GM12878 (cell line): ENCODE results near the gene SIL1. TPM values are rescaled to one million over a fixed set of nuclear protein-coding genes. Genes with fewer than 3 reads are reported as not detected.

Experiments
- ATAC-seq: fragments of 200-7000 bp; cut with Tn5 transposase; 3 replicates; pipeline ENCODE4 v1.9.1; 2020; ENCODE audit warnings: mild to moderate bottlenecking, moderate library complexity
- BruUV-seq: library from RNA; stranded (reverse); fragments of 400-500 nt; replicated peaks from 2 replicates; lab custom pipeline; 2021; lab: Mats Ljungman, UMichigan
- CTCF ChIA-PET: fragments of 300-600 bp; sonication (Branson Sonifier 250); formaldehyde crosslinking; extraction: SDS; loops from one replicate; lab custom pipeline; 2021; ENCODE audit warnings: inconsistent platforms; lab: Yijun Ruan, JAX
- POLR2A ChIA-PET: fragments of 350-600 bp; formaldehyde crosslinking; extraction: SDS; loops from one replicate; lab custom pipeline; 2021; ENCODE audit warnings: inconsistent platforms; lab: Charles Lee
- RAD21 ChIA-PET: fragments of 300-600 bp; sonication (Branson Sonifier 250); formaldehyde crosslinking; loops from one replicate; lab custom pipeline; 2023; ENCODE audit warnings: antibody characterized with exemption; ENCODE audit not compliant: unreplicated experiment; lab: Charles Lee
- SMC1A ChIA-PET: fragments of 300-600 bp; sonication (Branson Sonifier 250); formaldehyde crosslinking; loops from one replicate; lab custom pipeline; 2023; ENCODE audit not compliant: unreplicated experiment, uncharacterized antibody; lab: Charles Lee
- DNase-seq: peaks from one replicate; pipeline ENCODE4 v3.0.0-alpha.2; 2011; ENCODE audit warnings: low read depth, low spot score
- FAIRE-seq: peaks from 3 replicates; lab custom pipeline; 2011; peaks lifted over from hg19 to GRCh38; lab: Jason Lieb, UNC
- H2AFZ ChIP-seq: 2 replicates; pipeline ENCODE4 v1.6.0; 2011; ENCODE audit warnings: low read depth, low read length, control low read depth; ENCODE audit not compliant: control insufficient read depth
- H3K27ac ChIP-seq: 2 replicates; pipeline ENCODE4 v1.5.1; 2011; ENCODE audit warnings: control low read depth; ENCODE audit not compliant: control insufficient read depth, insufficient read depth
- H3K27me3 ChIP-seq, 2 experiments: replicated peaks in 1 of 2; 2 replicates each; pipeline versions ENCODE4 v1.6.0 to v1.6.1; 2011; ENCODE audit warnings: low read length in 1 of 2; ENCODE audit not compliant: control insufficient read depth in 2 of 2, insufficient read depth in 2 of 2
- H3K36me3 ChIP-seq, 2 experiments: 2 replicates each; pipeline ENCODE4 v1.5.1; 2011; ENCODE audit warnings: low read length in 1 of 2; ENCODE audit not compliant: control insufficient read depth in 2 of 2, insufficient read depth in 2 of 2
- H3K4me1 ChIP-seq: 2 replicates; pipeline ENCODE4 v1.6.1; 2011; ENCODE audit warnings: mild to moderate bottlenecking, low read length, moderate library complexity, mixed read lengths; ENCODE audit not compliant: control insufficient read depth, insufficient read depth
- H3K4me2 ChIP-seq: 2 replicates; pipeline ENCODE4 v1.6.0; 2011; ENCODE audit warnings: control low read depth; ENCODE audit not compliant: control insufficient read depth, insufficient read depth
- H3K4me3 ChIP-seq: fragments of 200-600 bp; sonication (generic); 2 replicates; pipeline ENCODE4 v1.5.1; 2016
- H3K79me2 ChIP-seq: 2 replicates; pipeline ENCODE4 v1.6.0; 2011; ENCODE audit warnings: low read length; ENCODE audit not compliant: control insufficient read depth, insufficient read depth
- H3K9ac ChIP-seq: 2 replicates; pipeline ENCODE4 v1.8.0; 2011; ENCODE audit warnings: low read length, control low read depth, mixed read lengths; ENCODE audit not compliant: control insufficient read depth, insufficient read depth
- H3K9me3 ChIP-seq: replicated peaks from 3 replicates; pipeline ENCODE4 v1.5.1; 2011; ENCODE audit warnings: mild to moderate bottlenecking, low read length; ENCODE audit not compliant: control insufficient read depth, insufficient read depth
- H4K20me1 ChIP-seq: 2 replicates; pipeline ENCODE4 v1.6.0; 2011; ENCODE audit not compliant: control insufficient read depth, insufficient read depth
- ASH2L ChIP-seq: fragments of 300-600, 200-600 bp; sonication (generic); IDR thresholded peaks from 2 replicates; pipeline ENCODE4 v1.6.1; 2017; ENCODE audit warnings: low read depth, mild to moderate bottlenecking, borderline replicate concordance
- BACH1 ChIP-seq: fragments of 450-650 bp; IDR thresholded peaks from 2 replicates; pipeline ENCODE4 v1.6.1; 2017; ENCODE audit warnings: mild to moderate bottlenecking, borderline replicate concordance
- BHLHE40 ChIP-seq, 2 experiments: fragments of 450-650 bp in 1 of 2; IDR thresholded peaks; 2 replicates each; pipeline ENCODE4 v1.6.1; 2011 to 2017; ENCODE audit warnings: low read depth in 2 of 2, borderline replicate concordance in 1 of 2, improper control_type of control experiment in 1 of 2, low read length in 1 of 2, mild to moderate bottlenecking in 1 of 2
- BRCA1 ChIP-seq: IDR thresholded peaks from 2 replicates; pipeline ENCODE4 v1.6.1; 2011; ENCODE audit warnings: low read depth, low read length, improper control_type of control experiment
- CBFB ChIP-seq: IDR thresholded peaks from 2 replicates; pipeline ENCODE4 v1.6.1; 2016; ENCODE audit warnings: antibody characterized with exemption, low read depth
- E2F8 ChIP-seq: fragments of 450-650 bp; IDR thresholded peaks from 2 replicates; pipeline ENCODE4 v1.6.1; 2018; ENCODE audit warnings: mild to moderate bottlenecking, low read depth, moderate library complexity; ENCODE audit not compliant: partially characterized antibody
- EZH2 ChIP-seq: IDR thresholded peaks from 2 replicates; pipeline ENCODE4 v1.6.1; 2012; ENCODE audit warnings: low read depth, mild to moderate bottlenecking, control low read depth, inconsistent platforms, low read length, borderline replicate concordance; ENCODE audit not compliant: control insufficient read depth
- PAX5 ChIP-seq: IDR thresholded peaks from 2 replicates; pipeline ENCODE4 v1.6.1; 2011; ENCODE audit warnings: low read depth, low read length, borderline replicate concordance
- PKNOX1 ChIP-seq: fragments of 450-650 bp; IDR thresholded peaks from 2 replicates; pipeline ENCODE4 v1.6.1; 2016; ENCODE audit warnings: mild to moderate bottlenecking
- PML ChIP-seq: IDR thresholded peaks from 2 replicates; pipeline ENCODE4 v1.6.1; 2012; ENCODE audit warnings: low read length, inconsistent platforms
- WRNIP1 ChIP-seq: IDR thresholded peaks from 2 replicates; pipeline ENCODE4 v1.6.1; 2011; ENCODE audit warnings: low read depth, low read length, improper control_type of control experiment, borderline replicate concordance
- WGBS: methylation state at CpG from one replicate; pipeline ENCODE4 v1.1.6; 2016; ENCODE audit warnings: low lambda C conversion rate; ENCODE audit not compliant: insufficient replicate concordance, insufficient coverage; ENCODE audit errors: missing lambda C conversion rate; 5-methylcytosine and 5-hydroxymethylcytosine counted together
- in situ Hi-C: fragments of 300-500 bp; cut with MboI; formaldehyde crosslinking; loops from 9 replicates; pipeline ENCODE4 v1.14.3; 2018; ENCODE audit warnings: mixed read lengths
- intact Hi-C: fragments of 100-400 bp; cut with micrococcal nuclease; formaldehyde crosslinking; loops from one replicate; pipeline ENCODE4 v1.14.2; 2022; ENCODE audit not compliant: unreplicated experiment
- polyA plus RNA-seq, 11 experiments: library from polyadenylated mRNA; depleted of rRNA in 4 of 11; unstranded in 6 of 11; stranded (reverse) in 5 of 11; fragments of >200 nt; fragmentation: Nextera tagmentation in 4 of 11; fragmentation: Illumina TruSeq in 1 of 11; extraction: Ambion mirVana in 4 of 11; extraction: Trizol in 1 of 11; gene quantifications; 1 replicate in 1 of 11; 2 replicates in 10 of 11; pipeline versions ENCODE4 v1.2.1 to v1.2.3, GENCODE V29; 2011 to 2016; ENCODE audit warnings: inconsistent platforms in 2 of 11, missing spikeins in 2 of 11, low read depth in 1 of 11
- total RNA-seq, 4 experiments: library from RNA; depleted of rRNA in 3 of 4; stranded (reverse); fragments of >200 nt in 3 of 4; fragmentation: Illumina TruSeq in 1 of 4; extraction: Trizol in 1 of 4; gene quantifications; 2 replicates each; pipeline versions ENCODE4 v1.2.1 to v1.2.3, GENCODE V29; 2013 to 2021

Gene SIL1
- total and polyA plus RNA-seq, 10 of the 15 experiments (the other 5 are each of a cell fraction or from before 2014, with no cell fraction given) = 4.1 to 49.8 (median 29.4) TPM

- TF ChIP-seq E2F8 = no peak
These were observed 30.1 kb upstream of the SIL1 start (continued) for GRCh38 chr5:139228201-139228803.

GRCh38 chr5:139226131-139226530 lies 28.0 kb upstream of the SIL1 start:
- no peak overlapping the region for H3K4me2 ChIP-seq
- H3K4me1 ChIP-seq = no peaks in the 10 kb centered on the region
- SMC1A ChIA-PET = interaction anchor here (0.9 kb wide), 1 partner anchor 12 kb away, joined by 5 read pairs; no protein-coding TSS in a partner anchor
- FAIRE-seq (no peak), DNase-seq (no peak), ATAC-seq (no peak)
- POLR2A ChIA-PET = no interaction called here
- RAD21 ChIA-PET = interaction anchor here (0.9 kb wide), 1 partner anchor 91 kb away, joined by 3 read pairs; no protein-coding TSS in a partner anchor
- BruUV-seq = no TSS peak
- H3K9me3 ChIP-seq = no peaks in the 10 kb centered on the region
- H2AFZ ChIP-seq = no peak overlapping the region
- no peaks in the 10 kb centered on the region for H3K27me3 ChIP-seq
- no peak for TF ChIP-seq CBFB
- no peak for TF ChIP-seq BACH1
- no peak for TF ChIP-seq PKNOX1
- TF ChIP-seq ASH2L = no peak
- no peak for TF ChIP-seq PML
- TF ChIP-seq EZH2 = no peak
- TF ChIP-seq BHLHE40 (IDR thresholded peaks at IDR 0.05; ENCODE audit: borderline replicate concordance in 1 of 2, low read depth in 2 of 2, low read length in 1 of 2) = no peak
- no peak for TF ChIP-seq BRCA1
- TF ChIP-seq PAX5 = no peak
- no peak for TF ChIP-seq WRNIP1
- no peaks in the 10 kb centered on the region for H3K79me2 ChIP-seq
- in situ Hi-C loops (no loop called here), intact Hi-C loops (no loop called here)
- no peak overlapping the region for H3K27ac ChIP-seq
- no peaks in the 10 kb centered on the region for H4K20me1 ChIP-seq
- no peak overlapping the region for H3K9ac ChIP-seq
- CTCF ChIA-PET = interaction anchor here (1.1 kb wide), 1 partner anchor 25 kb away, joined by 3 read pairs; no protein-coding TSS in a partner anchor
- 91% methylated on average over 2 of the region's 2 CpGs for WGBS
- no peak overlapping the region for H3K4me3 ChIP-seq
- no peaks in the 10 kb centered on the region for H3K36me3 ChIP-seq
